Keratinocyte (primary cell): Measurements from ENCODE around the gene PRSS37. TPM values are rescaled to one million over a fixed set of nuclear protein-coding genes. Genes with fewer than 3 reads are reported as not detected.

ENCODE experiments used
- DNase-seq: peaks from one replicate; pipeline ENCODE4 v3.0.0-alpha.2; 2011; ENCODE audit warnings: low read depth, missing footprints, low spot score
- FAIRE-seq: peaks from 2 replicates; lab custom pipeline; 2011; peaks lifted over from hg19 to GRCh38; lab: Jason Lieb, UNC
- H2AFZ ChIP-seq: 2 replicates; pipeline ENCODE4 v1.6.0; 2012; ENCODE audit warnings: low read length, control low read depth, inconsistent platforms; ENCODE audit not compliant: control insufficient read depth
- H3K27ac ChIP-seq: 2 replicates; pipeline ENCODE4 v1.5.1; 2011; ENCODE audit warnings: low read length; ENCODE audit not compliant: control insufficient read depth, insufficient read depth
- H3K27me3 ChIP-seq: 3 replicates; pipeline ENCODE4 v1.6.0; 2011; ENCODE audit warnings: low read length; ENCODE audit not compliant: control insufficient read depth, insufficient read depth; ENCODE audit errors: extremely low read depth
- H3K36me3 ChIP-seq, 2 experiments: 2 replicates in 1 of 2; 3 replicates in 1 of 2; pipeline ENCODE4 v1.5.1; 2011; ENCODE audit warnings: low read length in 2 of 2, mild to moderate bottlenecking in 1 of 2; ENCODE audit not compliant: control insufficient read depth in 2 of 2, insufficient read depth in 2 of 2; ENCODE audit errors: extremely low read depth in 1 of 2
- H3K4me1 ChIP-seq: 3 replicates; pipeline ENCODE4 v1.5.1; 2011; ENCODE audit warnings: low read length; ENCODE audit not compliant: control insufficient read depth, insufficient read depth; ENCODE audit errors: extremely low read depth
- H3K4me2 ChIP-seq: 3 replicates; pipeline ENCODE4 v1.6.0; 2011; ENCODE audit warnings: low read depth, low read length; ENCODE audit not compliant: control insufficient read depth, insufficient read depth; ENCODE audit errors: extremely low read depth
- H3K4me3 ChIP-seq, 3 experiments: fragments of 200-600 bp in 1 of 3; sonication (generic) in 1 of 3; 2 replicates in 2 of 3; 3 replicates in 1 of 3; pipeline ENCODE4 v1.5.1; 2011 to 2016; ENCODE audit warnings: low read length in 3 of 3, mild to moderate bottlenecking in 3 of 3, control low read depth in 2 of 3, inconsistent platforms in 1 of 3, low read depth in 1 of 3, mixed read lengths in 1 of 3, mixed run types in 1 of 3, moderate library complexity in 1 of 3; ENCODE audit not compliant: control insufficient read depth in 2 of 3, insufficient read depth in 2 of 3; ENCODE audit errors: extremely low read depth in 1 of 3
- H3K79me2 ChIP-seq: 2 replicates; pipeline ENCODE4 v1.6.0; 2012; ENCODE audit warnings: low read length; ENCODE audit not compliant: control insufficient read depth, insufficient read depth
- H3K9ac ChIP-seq: 3 replicates; pipeline ENCODE4 v1.6.0; 2011; ENCODE audit warnings: low read length; ENCODE audit not compliant: control insufficient read depth, insufficient read depth; ENCODE audit errors: extremely low read depth
- H3K9me1 ChIP-seq: 3 replicates; pipeline ENCODE4 v1.6.0; 2011; ENCODE audit warnings: low read length; ENCODE audit not compliant: control insufficient read depth, insufficient read depth; ENCODE audit errors: extremely low read depth
- H3K9me3 ChIP-seq: 2 replicates; pipeline ENCODE4 v1.5.1; 2012; ENCODE audit warnings: low read depth, low read length; ENCODE audit not compliant: control insufficient read depth
- H4K20me1 ChIP-seq: 3 replicates; pipeline ENCODE4 v1.6.0; 2011; ENCODE audit warnings: low read length; ENCODE audit not compliant: control insufficient read depth, insufficient read depth; ENCODE audit errors: extremely low read depth
- CTCF ChIP-seq, 3 experiments: IDR thresholded peaks in 1 of 3; conservative IDR thresholded peaks in 1 of 3; optimal IDR thresholded peaks in 1 of 3; 2 replicates in 2 of 3; 3 replicates in 1 of 3; pipeline versions ENCODE3 to v1.5.1; 2011; ENCODE audit warnings: low read length in 3 of 3, mild to moderate bottlenecking in 3 of 3, moderate library complexity in 2 of 3, control low read depth in 1 of 3, inconsistent platforms in 1 of 3; ENCODE audit not compliant: insufficient read depth in 2 of 3; ENCODE audit errors: extremely low read depth in 1 of 3
- EZH2 ChIP-seq: IDR thresholded peaks from one replicate; pipeline ENCODE4 v1.6.1; 2012; ENCODE audit warnings: inconsistent platforms, mild to moderate bottlenecking, low read length, moderate library complexity
- dilution Hi-C: fragments of 300-500 bp; cut with MboI; formaldehyde crosslinking; loops from one replicate; pipeline ENCODE4 v1.7.0; 2020; ENCODE audit warnings: low sequenced_read_pairs; ENCODE audit not compliant: extremely low pct_ligation_motif_present
- polyA plus RNA-seq, 5 experiments: library from polyadenylated mRNA; depleted of rRNA in 3 of 5; stranded (reverse) in 3 of 5; stranded (forward) in 1 of 5; unstranded in 1 of 5; fragments of >200 nt; gene quantifications; 1 replicate in 1 of 5; 2 replicates in 3 of 5; 3 replicates in 1 of 5; pipeline versions ENCODE4 v1.2.1 to v1.2.3, GENCODE V29; 2011 to 2012; ENCODE audit warnings: missing spikeins in 2 of 5, low read depth in 1 of 5, low replicate concordance in 1 of 5

PRSS37 gene
- polyA plus RNA-seq, 1 donor (not counting 4 experiments of a cell fraction or from before 2014, with no cell fraction given) = not detected

- Histone ChIP-seq H3K9ac (no peak overlapping the region), H3K36me3 (no peaks in the 10 kb centered on the region), H3K27me3 (no peaks in the 10 kb centered on the region), H3K4me1 (no peaks in the 10 kb centered on the region), H4K20me1 (no peaks in the 10 kb centered on the region), H3K27ac (no peak overlapping the region), H3K79me2 (no peaks in the 10 kb centered on the region), H3K9me3 (no peaks in the 10 kb centered on the region), H3K4me2 (no peak overlapping the region), H3K9me1 (no peaks in the 10 kb centered on the region), H3K4me3 (no peak overlapping the region), H2AFZ (no peak overlapping the region)
- FAIRE-seq = no peak
- TF ChIP-seq EZH2 = no peak
- TF ChIP-seq CTCF (optimal IDR thresholded peaks at IDR 0.05 in 1 of 3, IDR thresholded peaks at IDR 0.05 in 1 of 3, conservative IDR thresholded peaks at IDR 0.05 in 1 of 3; ENCODE audit: extremely low read depth in 1 of 3, insufficient read depth in 2 of 3, low read length in 3 of 3) = no peak
- DNase-seq = no peak
- dilution Hi-C loops = no loop called here
These were observed 31.6 kb upstream of the PRSS37 start for GRCh38 chr7:141872931-141873330.

- H3K9ac ChIP-seq = no peak overlapping the region
- H3K27me3 ChIP-seq = no peaks in the 10 kb centered on the region
- H3K36me3 ChIP-seq = no peaks in the 10 kb centered on the region
- no peak overlapping the region for H3K27ac ChIP-seq
- no peaks in the 10 kb centered on the region for H3K79me2 ChIP-seq
- no peak for FAIRE-seq
- dilution Hi-C loops = no loop called here
- no peak for DNase-seq
- no peaks in the 10 kb centered on the region for H4K20me1 ChIP-seq
- no peak overlapping the region for H3K4me2 ChIP-seq
- H2AFZ ChIP-seq = no peak overlapping the region
- TF ChIP-seq CTCF (optimal IDR thresholded peaks at IDR 0.05 in 1 of 3, IDR thresholded peaks at IDR 0.05 in 1 of 3, conservative IDR thresholded peaks at IDR 0.05 in 1 of 3; ENCODE audit: extremely low read depth in 1 of 3, insufficient read depth in 2 of 3, low read length in 3 of 3) (no peak), EZH2 (no peak)
- H3K4me3 ChIP-seq = no peak overlapping the region
- H3K9me3 ChIP-seq = no peaks in the 10 kb centered on the region
- peaks cover 5% of the 10 kb centered on the region for H3K4me1 ChIP-seq
- H3K9me1 ChIP-seq = no peaks in the 10 kb centered on the region
These were observed 25.7 kb upstream of the PRSS37 start for GRCh38 chr7:141866974-141867373.
